DMS 273 treated with DMSO at 0.1 percent for 48 hours (cell line): ENCODE measurements around the gene EGLN1.

Experiments
- DNase-seq: peaks from one replicate; lab custom pipeline; 2025; lab: John Stamatoyannopoulos, UW

EGLN1 gene

GRCh38 chr1:231326248-231326647 is 95.8 kb downstream of the EGLN1 start:
- DNase-seq, result no peak

- no peak for DNase-seq
Measured at GRCh38 chr1:231324660-231325059, 97.4 kb downstream of the EGLN1 start.

DNA sequence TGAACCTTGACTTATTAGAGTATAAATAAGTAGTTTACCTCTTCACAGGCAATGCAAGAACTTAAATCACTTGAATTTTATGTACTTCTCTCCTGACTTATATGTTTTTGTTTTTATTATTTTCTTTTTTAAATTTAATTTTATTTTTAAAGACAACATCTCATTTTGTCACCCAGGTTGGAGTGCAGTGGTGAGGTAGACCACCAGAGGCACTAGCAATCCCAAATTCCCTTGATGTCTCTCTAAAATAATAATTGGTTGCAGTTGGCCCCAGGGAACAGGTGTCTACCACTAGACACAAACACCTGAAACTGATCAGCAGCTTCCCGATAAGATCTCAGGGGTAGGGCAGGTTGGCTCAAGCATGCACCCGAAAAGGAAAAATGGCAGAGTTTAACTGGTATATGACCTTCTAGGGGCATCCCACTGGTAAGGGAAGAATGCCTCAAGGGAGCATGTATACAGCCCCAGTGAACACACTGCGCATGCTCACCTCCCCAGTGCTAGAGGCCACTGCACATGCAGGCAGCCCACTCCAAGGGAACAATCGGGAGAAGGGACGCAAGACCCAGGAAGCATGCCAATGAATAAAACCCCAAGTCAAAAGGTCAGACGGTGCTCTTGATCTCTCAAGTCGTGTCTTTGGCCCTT is 99.1 kb downstream of the EGLN1 start:
- no peak for DNase-seq

DNA sequence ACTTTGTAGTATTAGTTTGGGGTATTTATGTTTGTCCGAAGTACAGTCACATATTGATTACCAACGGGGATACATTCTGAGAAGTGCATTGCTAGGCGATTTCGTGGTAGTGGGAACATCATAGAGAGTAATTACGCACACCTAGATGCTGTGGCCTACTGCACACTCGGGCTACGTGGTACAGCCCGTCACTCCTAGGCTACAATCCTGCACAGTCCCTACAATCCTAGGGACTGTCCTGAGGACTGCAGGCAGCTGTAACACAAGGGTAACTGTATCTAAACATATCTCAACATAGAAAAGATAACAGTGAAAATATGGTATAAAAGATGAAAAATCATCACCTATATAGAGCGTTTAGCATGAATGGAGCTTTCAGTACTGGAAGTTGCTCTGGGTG is 103.0 kb downstream of the EGLN1 start:
- DNase-seq, result no peak

- DNase-seq, result no peak
Measured at GRCh38 chr1:231318568-231318967, 103.5 kb downstream of the EGLN1 start.

DNA sequence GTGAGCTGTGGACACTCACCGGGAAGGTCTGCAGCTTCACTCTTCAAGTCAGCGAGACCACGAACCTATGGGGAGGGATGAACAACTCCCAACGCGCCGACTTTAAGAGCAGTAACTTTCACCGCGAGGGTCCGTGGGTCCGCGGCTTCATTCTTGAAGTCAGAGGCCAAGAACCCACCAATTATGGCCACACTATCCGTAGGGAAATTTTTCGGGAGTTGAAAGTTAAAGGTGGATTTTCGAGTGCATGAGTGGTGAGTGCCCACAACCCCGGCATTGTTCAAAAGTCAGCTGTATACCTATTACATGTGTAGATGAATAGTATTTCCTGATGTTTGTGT is 104.1 kb downstream of the EGLN1 start:
- no peak for DNase-seq

- DNase-seq, result no peak
Measured at GRCh38 chr1:231317306-231318014, 104.6 kb downstream of the EGLN1 start.

DNA sequence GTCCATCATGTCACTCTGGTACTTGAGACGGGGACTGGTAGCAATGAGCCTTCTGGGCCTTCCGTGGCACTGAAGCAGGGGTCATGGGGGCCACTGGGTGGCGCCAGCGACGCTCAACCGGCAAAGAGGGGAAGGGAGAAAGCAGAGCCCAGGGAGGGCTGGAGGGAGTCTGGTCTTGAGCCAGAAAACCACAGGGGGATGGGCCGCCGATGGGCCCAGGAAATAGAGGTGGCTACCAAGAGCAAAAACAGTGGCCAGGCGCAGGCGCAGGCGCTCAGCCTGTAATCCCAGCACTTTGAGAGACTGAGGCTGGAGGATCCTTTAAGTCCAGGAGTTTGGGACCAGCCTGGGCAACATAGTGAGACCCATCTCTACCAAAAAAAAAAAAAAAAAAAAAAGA is 106.2 kb downstream of the EGLN1 start:
- no peak for DNase-seq
